CD4-positive, alpha-beta T cell treated with Interleukin-2 at 100 ng/mL for 4 hours (primary cell): Measurements from ENCODE around the gene CHN2.

Source experiments
- DNase-seq: peaks from one replicate; pipeline ENCODE4 v3.0.0-alpha.2; 2020; ENCODE audit warnings: low spot score

The CHN2 gene

DNA sequence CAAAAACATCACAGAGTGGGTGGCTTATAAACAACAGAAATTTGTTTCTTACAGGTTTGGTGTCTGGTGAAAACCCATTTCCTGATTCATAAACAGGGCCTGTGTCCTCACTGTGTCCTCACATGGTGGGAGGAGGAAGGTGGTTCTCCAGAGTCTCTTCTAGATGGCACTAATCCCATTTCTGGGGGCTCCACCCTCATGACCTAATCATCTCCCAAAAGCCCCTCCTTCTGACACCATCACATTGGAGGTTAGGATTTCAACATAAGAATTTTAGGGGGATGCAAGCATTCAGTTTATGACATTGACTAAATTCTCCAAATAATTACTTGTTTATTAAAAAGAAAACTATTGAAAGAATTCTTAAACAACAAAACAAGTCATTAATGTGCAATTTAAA, 116.0 kb downstream of the CHN2 start:
- DNase-seq: no peak

DNA sequence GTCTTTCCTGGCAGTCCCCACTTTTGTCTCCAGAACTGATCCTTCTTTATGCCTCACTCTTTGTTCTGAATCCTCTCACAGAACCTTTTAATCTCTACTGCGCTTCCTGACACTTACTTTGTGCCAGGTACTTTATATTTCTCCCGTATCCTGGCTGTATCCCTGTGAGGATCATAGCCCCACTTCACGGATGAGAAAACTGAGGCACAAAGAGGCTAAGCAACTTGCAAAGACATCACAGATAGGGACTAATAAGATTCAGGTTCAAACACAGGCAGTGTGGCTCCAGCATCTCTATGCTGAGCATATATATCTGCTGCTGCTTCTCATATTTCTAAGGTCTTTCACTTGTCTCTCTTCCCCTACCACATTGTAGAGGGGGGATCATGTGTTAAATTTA, 116.7 kb downstream of the CHN2 start:
- no peak for DNase-seq

DNA sequence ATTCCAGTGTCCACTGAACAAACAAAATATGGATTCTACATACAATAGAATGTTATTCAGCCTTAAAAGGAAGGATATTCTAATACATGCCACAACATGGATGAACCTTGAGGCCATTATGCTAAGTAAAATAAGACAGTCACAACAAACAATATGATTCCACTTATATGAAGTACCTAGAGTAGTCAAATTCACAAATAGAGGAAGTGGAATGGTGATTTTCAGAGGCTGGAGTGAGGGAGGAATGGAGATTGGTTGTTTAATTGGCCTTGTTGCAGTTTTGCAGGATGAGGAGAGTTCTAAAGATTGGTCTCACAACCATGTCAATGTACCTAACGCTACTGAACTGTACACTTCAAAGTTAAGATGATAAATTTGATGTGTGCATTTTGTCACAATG, 119.6 kb downstream of the CHN2 start:
- DNase-seq: no peak

DNA sequence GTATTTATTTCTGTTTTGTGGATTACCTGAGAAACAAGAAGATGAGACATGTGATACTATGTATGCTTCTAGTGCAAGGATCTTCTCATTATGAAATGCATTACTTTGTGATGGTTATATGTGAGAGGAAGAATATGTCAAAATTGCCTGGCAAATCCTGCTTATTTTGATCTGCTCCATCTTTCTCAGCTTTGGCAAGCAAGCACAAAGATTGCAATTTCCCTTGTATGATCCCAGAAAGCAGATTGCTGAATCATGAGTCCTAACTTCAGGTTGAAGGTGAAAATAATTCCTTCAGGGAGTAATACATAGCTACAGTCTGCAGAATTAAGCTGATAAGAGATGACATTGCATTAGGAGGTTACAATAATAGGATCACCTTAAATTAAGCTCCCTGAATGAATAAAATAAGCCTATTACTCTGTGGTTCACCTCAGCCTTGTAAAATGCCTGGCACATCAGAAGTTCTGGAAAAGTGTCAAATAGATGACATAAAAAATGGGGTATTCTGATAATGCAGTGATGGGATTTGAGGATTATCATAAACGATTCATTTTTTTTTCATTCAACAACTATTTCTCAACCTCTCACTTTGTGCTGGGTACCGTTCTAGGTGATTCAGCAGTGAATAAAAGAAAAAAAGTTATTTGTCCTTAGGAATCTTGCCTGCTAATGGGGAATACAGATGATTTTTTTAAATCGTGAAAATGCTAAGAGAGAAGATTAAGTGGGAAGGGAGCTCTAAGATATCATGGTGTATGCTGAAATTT, 120.7 kb downstream of the CHN2 start:
- DNase-seq: no peak

DNA sequence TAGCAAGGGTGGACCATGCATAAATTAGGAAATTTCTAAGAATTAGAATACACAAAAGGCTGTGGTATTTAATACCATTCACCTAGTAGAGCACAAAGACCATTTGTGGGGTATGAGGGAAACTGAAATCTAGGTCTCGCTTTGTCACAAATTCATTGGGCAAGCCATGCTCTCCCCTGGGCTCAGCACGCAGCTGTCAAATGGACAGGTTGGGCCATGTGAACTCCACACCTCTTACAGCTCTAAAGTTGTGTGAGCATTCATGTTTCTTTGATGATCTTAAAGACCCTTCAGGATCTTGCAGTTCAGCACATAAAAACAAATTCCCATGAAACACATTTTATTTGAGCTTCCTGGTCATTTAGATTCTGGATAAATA, 121.3 kb downstream of the CHN2 start:
- DNase-seq: no peak

DNA sequence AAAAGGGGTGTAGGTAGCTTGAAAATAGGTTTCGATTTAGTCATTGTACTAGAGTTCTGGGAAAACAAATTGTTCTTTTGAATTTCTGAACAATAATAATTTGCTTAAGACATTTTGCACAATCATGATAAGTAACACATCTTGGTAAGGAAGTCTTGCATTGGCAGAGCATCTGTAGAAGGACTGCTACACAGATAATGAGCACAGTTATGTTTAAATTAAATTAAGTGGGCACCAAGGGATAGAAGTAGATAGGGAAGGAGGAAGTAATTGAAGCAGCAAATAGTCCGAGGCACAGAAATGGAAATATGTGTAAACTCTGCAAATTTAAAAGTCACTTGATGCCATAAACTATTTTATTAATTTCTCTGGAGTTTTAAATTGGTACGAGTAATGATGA, 122.4 kb downstream of the CHN2 start:
- DNase-seq: no peak

DNA sequence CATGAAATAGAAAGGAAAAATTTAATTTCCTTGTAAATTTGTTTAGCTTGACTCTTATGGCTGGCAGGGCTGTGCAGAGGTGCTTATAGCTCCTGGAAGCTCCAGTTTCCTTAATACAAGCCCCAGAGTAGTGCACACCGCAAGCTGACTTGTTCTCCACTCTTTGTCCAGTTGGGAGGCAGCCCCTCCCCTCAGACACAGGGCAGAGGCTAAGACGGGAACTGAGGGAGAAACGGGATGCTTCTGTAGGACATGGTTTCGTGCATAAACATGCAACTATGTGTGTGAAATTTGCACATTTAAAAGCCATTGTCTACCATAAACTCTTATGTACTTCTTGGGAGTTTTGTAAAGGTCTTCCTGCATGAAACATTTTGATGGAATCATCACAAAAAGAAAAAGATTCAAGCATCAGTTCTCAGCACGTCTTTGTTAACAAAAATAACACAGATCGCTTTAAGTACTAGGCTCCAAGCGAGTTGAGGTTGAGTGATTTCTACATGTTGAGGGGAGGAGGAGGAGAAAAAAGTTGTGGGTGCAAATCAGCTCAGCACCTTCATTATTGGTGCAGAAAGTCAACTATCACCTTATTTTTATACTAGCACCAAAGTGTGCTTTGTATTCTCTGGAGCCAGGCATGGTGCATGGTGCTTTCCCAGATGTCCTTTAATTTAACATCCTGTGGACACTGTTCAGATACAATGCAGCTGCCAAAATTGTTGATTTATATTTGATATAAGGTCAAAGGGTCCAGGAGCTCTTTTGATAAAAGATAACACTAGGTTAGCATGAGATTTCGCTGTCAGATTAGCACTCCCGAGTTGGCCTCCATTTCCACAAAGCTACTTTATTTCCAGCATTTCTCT, 124.5 kb downstream of the CHN2 start:
- no peak for DNase-seq

DNA sequence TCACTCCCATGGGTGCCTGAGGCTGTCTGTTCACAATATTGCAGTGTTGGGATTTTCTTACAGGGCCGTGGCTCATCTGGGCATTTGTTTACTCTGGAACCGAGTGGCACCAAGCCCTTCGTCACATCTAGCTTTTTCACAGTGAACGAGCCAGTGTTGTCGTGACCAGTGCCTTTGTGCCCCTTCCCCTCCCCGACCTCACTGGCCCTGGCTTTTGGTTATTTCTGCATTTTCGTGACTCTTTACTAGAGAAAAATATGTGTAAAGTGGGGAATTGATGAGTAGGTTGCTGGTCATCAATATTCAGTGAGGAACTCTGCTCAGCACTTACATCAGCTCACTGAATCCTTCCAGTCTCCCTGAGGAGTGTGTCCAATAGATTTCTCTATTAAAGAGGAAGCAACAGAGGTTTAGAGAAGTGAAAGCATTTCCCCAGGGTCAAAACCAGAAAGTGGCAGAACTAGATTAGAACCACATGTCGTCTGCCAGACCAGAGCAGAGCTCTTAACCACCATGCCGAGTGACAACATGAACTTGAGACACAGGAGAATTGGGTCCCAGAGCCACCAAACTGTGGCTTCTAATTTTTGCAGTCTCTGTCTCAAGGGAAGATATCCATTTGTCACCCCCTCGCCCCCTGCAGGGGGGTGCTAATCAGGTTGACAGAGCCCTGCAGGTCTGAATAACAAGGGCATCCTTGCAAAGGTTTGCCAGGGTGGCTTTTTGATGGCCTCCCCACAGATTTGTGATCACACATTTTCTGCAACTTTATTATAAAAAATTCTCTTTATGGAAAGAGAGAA, 125.3 kb downstream of the CHN2 start:
- DNase-seq: no peak

DNA sequence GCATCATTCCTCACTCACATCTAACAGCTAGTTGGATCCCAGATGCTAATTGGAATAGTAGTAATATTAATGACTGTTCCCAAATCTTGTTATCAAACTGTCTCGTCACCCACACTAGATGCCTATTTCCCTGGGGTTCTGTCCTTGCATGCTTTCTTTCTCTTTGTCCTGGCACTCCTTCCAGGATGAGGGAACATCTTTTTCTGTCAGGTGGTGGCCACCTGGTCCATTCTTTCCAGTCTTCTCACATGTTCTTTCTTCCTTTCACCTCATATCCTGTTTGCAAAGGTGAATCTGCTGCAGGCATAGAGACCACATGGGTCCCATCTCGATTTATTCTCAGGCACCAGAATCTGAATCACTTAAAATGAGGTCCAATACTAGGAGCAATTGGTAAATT, 126.0 kb downstream of the CHN2 start:
- no peak for DNase-seq

DNA sequence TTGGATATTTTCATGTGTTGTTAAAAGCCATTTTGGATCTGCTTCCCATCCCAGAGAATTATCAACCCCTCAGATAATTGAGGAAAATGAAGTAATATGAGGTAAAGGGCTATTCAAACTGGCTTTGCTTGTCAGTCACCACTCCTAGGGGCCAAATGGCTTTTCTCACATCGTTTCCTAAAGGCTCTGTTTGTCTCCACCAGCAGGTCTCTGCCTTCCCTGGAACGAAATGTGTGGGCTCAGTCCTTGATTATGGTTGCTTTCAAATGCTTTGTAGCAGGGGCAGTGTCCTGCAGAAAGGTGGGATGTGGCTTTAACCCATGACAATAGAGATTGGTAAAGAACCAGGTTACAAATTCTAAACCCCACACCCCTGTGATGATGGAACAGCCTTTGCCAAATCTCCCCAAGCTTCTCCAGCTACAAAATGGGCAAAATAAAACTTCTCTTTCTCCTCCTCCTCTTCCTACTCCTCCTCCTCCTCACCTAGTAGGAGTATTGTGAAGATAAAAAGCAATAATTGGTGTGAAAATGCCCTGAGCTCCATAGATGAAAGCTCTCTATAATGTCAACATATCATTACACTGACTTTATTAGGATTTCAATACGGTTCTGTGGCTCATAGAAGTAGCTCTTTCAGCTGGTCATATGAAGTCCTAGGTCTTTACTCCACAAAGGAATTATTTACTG, 127.6 kb downstream of the CHN2 start:
- no peak for DNase-seq

DNA sequence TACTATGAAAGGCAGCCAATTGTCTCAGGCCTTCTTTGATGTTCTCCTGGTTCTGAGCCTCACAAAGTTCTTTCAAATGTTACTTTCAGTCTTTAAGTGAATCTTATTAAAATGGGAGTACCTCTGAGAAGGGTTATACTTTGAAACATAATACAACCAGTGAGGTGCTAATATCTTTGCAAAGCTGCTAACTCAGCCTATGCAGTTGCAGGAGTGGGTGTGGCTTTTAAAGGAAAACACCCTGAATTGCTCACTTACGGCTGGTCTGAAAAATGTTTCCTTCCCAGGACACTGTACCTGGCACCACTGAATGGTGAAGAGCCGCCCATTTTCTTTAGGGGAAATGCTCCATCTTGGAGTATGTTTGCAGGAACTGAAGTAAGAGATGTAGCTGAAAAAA, 130.9 kb downstream of the CHN2 start:
- no peak for DNase-seq

DNA sequence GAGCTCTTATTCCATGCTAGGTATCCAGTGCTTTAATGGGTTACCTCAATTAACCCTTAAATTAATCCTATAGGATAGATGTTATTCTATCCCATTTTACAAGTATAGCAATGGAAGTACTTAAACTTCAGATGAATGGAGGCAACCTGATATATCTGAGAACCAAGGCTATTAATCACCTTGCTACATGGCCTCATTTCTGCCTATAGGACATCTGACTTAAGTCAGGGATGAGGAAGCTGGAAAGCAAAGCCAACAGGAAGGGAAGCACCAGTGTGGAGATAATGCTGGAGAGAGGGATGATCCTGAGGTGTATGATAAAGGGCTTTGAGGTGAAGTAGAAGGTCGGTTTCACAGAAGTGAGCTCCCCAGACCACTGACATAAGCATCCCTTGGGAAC, 132.3 kb downstream of the CHN2 start:
- no peak for DNase-seq

DNA sequence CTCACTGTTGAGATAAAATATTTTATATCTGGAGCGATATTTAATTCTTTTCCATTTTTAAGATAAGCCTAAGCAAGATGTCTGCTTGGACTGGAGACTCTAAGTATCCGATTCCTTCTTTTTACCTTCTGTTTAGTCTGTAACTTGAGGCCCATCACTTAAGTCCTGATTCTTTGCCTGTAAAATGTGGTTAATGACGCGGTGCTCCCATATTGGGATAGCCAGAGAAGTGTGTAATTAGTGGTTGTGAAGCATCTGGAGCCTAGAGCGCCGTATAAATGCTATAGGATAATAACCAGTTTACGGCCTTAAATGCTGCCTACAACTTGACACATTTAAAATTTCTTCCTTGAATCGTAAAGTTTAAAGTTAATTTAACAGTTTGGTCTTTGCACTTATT, 132.9 kb downstream of the CHN2 start:
- DNase-seq: no peak

DNA sequence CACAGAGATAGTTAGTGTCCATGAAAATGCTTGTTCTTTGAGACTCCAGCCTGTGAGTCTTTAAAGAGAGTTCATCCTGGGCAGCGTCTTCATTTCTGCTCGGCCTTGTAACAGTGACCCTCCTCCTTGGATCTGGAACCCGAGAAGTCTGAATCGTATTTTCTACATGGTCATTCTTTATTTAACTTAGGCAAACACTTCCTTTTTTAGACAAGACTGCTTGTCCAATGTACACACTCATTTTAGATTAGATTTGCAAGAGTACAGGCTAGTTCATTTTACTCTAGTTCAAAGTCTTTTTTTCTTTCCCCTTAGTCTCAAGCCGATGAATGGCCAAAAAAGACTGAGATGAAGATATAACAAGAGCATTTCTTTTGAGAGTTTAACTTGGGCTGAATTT, 133.5 kb downstream of the CHN2 start:
- no peak for DNase-seq

DNA sequence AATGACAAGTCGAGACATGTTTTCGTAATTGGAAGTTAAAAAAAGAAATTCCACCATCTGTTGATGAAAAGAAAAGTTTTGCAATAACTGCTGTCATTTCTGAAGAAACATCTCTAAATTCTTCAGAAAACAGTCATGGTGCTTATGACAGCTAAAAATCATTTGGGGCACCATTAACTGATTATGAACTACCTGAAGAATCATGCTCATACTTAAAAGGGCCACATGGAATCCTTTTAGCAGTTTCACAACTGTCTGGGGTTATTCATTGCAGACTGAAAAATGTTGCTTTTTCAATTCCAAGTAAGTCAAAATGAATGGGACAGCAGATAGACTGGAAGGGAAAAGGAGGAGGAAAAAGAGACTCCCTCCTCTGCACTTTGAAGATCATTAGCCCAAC, 134.2 kb downstream of the CHN2 start:
- no peak for DNase-seq

DNA sequence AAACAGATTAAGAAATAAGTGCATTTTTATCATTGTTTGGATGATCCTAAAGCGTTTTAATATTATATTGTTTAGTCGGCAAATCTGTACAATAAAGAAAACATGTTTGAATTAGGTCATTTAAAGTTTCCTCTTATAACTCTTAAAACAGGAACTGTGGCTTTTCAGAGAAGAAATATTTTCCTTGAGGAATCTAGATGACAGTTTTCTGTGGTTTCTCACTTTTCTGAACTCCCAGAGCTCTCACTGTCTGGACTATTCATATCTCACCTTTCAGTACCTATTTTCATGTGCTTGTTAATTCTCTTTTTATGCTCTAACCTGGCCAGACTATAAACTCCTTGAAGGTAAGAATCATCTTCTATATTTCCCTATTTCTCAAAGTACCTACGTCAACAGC, 135.1 kb downstream of the CHN2 start:
- no peak for DNase-seq

DNA sequence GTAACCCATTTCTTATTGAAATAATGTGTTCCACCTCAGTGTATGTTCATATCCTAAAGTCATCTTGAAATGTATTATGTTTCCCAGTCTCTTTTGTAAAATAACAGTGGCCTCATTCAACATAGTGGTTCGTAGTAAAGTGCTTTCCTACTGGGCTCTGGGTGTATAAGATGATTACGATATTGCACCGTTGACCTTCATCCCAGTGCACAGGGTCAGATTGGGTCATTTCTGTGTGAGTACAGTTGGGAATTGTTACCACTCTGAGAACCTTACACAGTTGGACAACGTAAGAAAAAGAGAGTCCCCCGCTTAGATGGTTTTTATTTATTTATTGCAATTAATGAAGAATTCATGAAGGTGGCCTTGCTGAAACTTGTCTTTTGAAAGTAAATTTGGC, 135.6 kb downstream of the CHN2 start:
- DNase-seq: no peak

DNA sequence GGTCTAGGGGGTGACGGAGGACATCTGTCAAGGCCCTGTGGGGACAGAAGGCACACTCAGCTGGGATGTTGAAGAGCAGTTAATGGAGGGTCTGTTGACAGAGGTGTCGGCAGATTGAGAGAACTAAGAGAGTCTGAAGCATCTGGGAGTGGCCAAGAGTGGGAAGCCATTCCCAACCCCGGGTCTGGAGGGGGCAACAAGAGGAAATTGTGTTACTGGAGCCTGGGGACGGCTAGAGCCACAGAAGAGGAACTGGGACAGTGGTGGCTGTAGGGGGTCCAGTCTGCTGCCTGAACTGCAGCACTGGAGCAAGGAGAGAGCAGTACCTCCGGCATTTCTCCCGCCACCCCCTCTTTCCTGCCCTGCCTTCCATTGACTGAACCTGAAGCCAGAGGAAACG, 136.6 kb downstream of the CHN2 start:
- no peak for DNase-seq

DNA sequence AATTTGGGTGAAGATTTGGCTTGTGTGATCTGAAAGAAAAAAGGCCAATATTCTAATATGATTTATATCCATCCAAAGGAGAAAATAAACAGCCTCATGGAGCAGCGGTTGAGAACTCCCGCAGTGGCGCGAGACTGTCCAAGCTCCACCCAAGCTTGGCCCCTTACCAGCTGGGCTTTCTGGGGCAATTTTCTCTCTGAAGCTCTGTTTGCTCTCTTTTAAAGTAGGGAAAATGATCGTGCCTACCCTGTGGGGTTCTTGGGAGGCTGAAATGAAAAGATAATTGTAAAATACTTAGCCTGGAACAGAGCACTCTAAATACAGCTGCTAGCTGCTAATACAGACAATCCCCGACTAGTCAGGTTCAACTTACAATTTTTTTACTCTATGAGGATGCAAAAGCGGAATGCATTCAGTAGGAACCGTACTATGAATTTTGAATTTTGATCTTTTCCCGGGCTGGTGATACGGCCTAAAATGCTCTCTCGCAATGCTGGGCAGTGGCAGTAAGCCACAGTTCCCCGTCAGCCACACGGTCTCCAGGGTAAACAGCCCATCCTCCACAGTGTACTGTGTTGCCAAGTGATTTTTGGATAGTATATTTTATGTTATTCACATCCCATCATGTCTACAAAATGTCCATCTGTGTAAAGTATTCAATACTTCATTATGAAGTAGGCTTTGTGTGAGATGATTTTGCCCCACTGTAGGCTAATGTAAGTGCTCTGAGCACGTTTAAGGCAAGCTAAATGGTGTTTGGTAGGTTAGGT, 137.7 kb downstream of the CHN2 start:
- no peak for DNase-seq

DNA sequence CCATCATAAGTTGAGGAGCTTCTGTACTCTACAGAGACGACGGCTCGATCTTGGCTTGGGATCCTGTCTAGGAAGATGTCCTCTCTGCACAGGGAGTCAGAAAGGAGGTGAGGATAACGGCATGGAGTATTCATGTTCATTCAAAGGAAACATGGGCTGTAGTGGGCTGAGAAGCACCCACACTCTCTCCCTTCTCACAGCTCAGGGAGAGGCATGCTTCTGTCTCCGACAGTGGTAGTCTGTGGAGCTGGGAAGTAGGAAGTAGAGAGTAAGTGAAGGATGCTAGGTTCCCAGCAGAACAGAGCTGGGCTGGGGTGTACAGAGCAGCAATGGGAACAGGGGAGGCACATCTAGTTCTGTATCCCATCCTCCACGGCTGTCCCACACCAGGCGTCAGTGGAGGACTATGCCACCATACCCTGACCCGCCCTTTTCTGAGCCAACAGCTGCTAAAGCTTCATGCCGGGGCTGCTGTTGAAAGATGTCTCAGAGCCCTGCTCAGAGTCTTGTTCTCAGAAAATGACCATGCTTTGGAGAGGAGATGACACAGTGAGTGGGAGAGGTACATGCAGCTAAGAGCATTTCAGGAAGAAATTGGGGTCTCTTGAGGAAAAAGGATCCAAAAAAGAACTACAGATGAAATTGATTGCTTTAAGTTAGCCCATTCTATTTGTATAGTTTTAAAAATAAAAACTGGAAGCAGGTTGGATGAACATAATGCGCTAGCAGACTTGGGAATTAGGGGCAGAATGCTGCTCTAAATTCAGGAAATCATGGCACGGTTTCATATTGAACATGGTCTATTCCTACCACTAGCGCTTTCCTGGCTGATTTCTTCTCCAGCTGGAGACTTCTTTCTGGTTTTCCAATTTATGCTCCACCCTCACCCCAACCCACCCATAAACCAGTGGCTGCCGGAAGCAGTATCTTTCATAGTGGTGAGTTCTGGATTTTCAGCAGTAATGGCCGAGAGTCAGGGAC, 138.6 kb downstream of the CHN2 start:
- DNase-seq: no peak
